Activated T-cell treated with anti-CD3 and anti-CD28 coated beads for 4 hours (primary cell): Measurements from ENCODE around the gene PRDM5.
"Not testable (repeated sequence)": the region's sequence is repeated elsewhere in the genome, so short reads cannot be mapped to it uniquely, and the experiment has no call there.

Experiments
- DNase-seq: peaks from one replicate; pipeline ENCODE4 v3.0.0-alpha.2; 2020

Gene PRDM5

GRCh38 chr4:120691106-120691505 lies 231.4 kb downstream of the PRDM5 start:
- DNase-seq, result no peak

GRCh38 chr4:120688791-120689190 lies 233.7 kb downstream of the PRDM5 start:
- no peak for DNase-seq

- no peak for DNase-seq
These were observed 236.7 kb downstream of the PRDM5 start for GRCh38 chr4:120685756-120686278.

- no peak for DNase-seq
These were observed 238.5 kb downstream of the PRDM5 start for GRCh38 chr4:120683897-120684540.

DNA sequence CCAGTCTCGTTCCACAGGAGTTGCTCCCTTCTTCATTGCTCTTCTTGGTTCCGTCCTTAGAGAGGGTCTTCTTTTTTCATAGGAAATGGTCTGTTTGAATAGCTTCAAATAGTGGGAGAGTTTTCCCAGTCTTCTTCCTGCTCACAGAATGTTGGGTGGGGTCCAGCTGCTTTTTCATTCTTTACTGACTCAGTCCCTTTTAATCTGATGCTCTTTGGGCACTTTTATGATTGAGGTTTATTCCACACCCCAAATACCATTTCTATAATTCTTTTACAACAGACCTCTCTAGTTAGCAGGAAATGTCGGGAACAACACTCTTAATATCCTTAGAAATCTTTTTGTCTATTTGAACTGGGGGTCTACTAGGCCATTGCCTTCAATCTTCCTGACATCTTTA lies 239.5 kb downstream of the PRDM5 start:
- DNase-seq, result no peak

GRCh38 chr4:120680647-120681228 lies 241.8 kb downstream of the PRDM5 start:
- no peak for DNase-seq

GRCh38 chr4:120673696-120674095 lies 248.8 kb downstream of the PRDM5 start:
- DNase-seq, result no peak

- no peak for DNase-seq
These were observed 249.9 kb downstream of the PRDM5 start for GRCh38 chr4:120672558-120673147.

DNA sequence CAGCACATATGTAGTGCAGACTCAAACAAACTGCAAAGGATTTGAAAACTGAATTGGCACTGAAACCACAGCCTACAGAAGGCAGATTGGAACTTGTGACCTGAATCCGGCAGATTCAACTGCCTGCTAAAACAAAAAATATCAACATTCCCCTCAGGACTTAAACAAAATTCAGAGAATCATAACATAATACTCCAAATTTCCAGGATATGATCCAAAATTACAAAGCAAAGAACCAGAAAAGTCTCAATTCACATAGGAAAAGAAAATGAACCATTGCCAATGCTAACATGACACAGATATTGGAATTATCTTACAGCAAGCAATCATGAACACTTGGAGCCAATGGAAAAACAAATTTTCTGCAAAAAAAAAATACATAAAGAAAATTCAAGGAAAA lies 250.4 kb downstream of the PRDM5 start:
- DNase-seq, result no peak

DNA sequence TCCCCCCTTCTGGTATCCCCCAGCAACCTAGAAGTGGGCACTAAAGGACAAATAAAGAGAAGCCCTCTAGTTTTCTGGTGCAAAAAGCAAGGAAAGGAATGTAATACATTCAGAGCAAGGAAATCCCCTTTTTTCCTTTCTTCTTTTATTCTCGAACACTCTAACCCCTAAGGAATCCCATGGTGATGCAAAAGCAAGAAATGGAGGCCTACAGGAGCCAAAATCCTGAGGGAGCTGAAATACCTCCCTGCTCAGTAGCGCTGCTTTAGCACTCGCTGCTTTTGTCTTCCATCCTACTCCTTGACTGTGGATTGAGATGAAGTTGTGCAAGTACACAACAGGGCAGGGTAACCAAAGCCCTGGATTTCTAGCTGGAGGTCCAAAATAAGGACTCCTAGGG lies 251.0 kb downstream of the PRDM5 start:
- no peak for DNase-seq

GRCh38 chr4:120667102-120667501 lies 255.4 kb downstream of the PRDM5 start:
- no peak for DNase-seq

DNA sequence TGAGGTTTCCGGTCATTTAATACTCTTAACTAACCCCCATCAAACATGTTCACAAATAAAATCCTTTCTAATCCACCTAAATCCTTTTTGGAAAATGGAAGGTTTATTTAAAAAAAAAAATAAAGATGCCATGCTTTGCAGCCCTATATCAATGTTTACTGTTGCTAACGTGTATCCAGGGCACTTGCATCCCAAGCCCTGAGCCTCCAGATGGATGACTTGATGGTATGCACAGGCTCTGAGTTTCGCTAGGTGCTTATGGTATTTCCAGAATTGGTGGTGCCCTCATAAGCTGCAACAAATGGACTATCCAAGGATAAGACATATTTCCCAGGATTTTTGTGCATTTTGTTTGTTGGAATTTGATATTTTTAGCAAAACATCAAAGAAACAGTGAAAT lies 257.7 kb downstream of the PRDM5 start:
- no peak for DNase-seq

- no peak for DNase-seq
These were observed 262.8 kb downstream of the PRDM5 start for GRCh38 chr4:120659616-120660170.

GRCh38 chr4:120658772-120659171 lies 263.8 kb downstream of the PRDM5 start:
- no peak for DNase-seq

DNA sequence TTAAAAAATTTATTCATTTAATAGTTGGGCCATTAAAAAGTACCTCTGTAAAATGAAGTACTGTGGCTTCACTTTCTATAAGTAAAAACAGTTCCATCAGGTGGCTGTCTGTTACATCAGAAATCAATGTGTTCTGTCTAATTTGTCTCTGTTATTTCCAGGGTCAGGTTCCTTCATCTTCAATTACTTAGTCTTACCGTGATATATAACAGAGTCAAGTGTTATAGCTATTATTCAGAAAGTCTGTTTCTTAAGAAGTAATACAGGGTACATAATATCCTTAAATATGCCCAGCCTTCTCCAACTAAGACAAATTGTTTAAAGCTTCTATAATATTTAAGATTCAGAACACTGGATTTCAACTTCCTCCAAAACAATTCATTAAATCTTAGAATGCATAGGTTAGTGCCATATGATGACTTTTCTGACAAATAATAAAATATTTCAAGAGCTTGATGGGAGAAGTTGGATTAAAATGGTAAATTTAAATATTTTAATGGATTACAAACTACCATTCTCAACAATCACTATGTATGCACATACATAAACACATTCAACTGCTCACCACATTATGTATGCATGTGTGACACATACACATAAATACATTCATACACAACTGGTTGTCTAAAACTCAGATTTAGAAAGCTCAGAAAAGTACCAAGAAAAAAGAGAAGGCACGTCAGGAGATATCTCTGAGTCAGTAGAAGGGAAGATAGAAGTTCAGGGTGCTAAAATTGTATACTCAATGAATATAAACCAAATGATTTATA lies 268.5 kb downstream of the PRDM5 start:
- DNase-seq, result no peak

DNA sequence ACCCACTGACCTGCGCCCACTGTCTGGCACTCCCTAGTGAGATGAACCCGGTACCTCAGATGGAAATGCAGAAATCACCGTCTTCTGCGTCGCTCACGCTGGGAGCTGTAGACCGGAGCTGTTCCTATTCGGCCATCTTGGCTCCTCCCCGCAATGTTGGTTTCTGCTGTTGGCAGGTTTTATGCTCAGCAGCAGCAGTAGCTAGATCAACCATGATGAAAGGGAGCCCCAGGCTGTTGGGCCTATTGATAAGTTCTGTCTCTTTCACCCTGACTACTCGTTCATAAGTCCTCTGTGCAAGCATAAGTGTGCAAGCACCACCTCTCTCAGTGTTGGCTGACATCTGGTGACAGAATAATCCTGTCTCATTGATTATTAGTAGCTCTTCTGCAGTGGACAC lies 274.2 kb downstream of the PRDM5 start:
- DNase-seq, result not testable (repeated sequence)
